H1 (cell line): ENCODE measurements around the gene MAP4K5. TPM values are rescaled to one million over a fixed set of nuclear protein-coding genes. Genes with fewer than 3 reads are reported as not detected.

Experiments used
- CTCF ChIA-PET: fragments of 300-600 bp; sonication (Branson Sonifier 250); formaldehyde crosslinking; loops from one replicate; lab custom pipeline; 2021; ENCODE audit not compliant: partially characterized antibody; lab: Charles Lee
- POLR2A ChIA-PET: fragments of 300-600 bp; sonication (Branson Sonifier 250); formaldehyde crosslinking; loops from one replicate; lab custom pipeline; 2021; ENCODE audit warnings: inconsistent platforms; ENCODE audit not compliant: partially characterized antibody; lab: Charles Lee
- DNase-seq, 2 experiments: peaks; one replicate each; pipeline versions ENCODE4 v3.0.0 to v3.0.0-alpha.2; 2010 to 2022; ENCODE audit warnings: low spot score in 2 of 2, low read depth in 1 of 2, mixed read lengths in 1 of 2
- FAIRE-seq: peaks from 2 replicates; lab custom pipeline; 2011; peaks lifted over from hg19 to GRCh38; lab: Jason Lieb, UNC
- H2AFZ ChIP-seq: 2 replicates; pipeline ENCODE4 v1.8.1; 2012; ENCODE audit warnings: low read length, inconsistent platforms
- H2AK5ac ChIP-seq: 2 replicates; pipeline ENCODE4 v1.6.1; 2013; ENCODE audit warnings: low read depth, low read length
- H2BK120ac ChIP-seq: replicated peaks from 2 replicates; pipeline ENCODE3; 2013; ENCODE audit warnings: low read depth, low read length, inconsistent platforms
- H2BK12ac ChIP-seq: 2 replicates; pipeline ENCODE4 v1.6.1; 2013; ENCODE audit warnings: low read depth, low read length
- H2BK15ac ChIP-seq: 2 replicates; pipeline ENCODE4 v1.6.1; 2013; ENCODE audit warnings: low read length
- H2BK20ac ChIP-seq: 2 replicates; pipeline ENCODE4 v1.6.1; 2013; ENCODE audit warnings: low read length
- H2BK5ac ChIP-seq: 2 replicates; pipeline ENCODE4 v1.6.1; 2013; ENCODE audit warnings: low read depth, low read length
- H3K14ac ChIP-seq: 2 replicates; pipeline ENCODE4 v1.6.1; 2013; ENCODE audit warnings: inconsistent platforms; ENCODE audit not compliant: insufficient read length
- H3K18ac ChIP-seq: 2 replicates; pipeline ENCODE4 v1.6.1; 2013; ENCODE audit warnings: low read length; ENCODE audit errors: extremely low read depth
- H3K23ac ChIP-seq: 2 replicates; pipeline ENCODE4 v1.6.1; 2013; ENCODE audit warnings: inconsistent platforms; ENCODE audit not compliant: insufficient read length
- H3K23me2 ChIP-seq: 2 replicates; pipeline ENCODE4 v1.6.1; 2013; ENCODE audit warnings: low read depth, low read length
- H3K27ac ChIP-seq: 2 replicates; pipeline ENCODE4 v1.6.1; 2011; ENCODE audit warnings: low read depth, low read length, inconsistent platforms
- H3K27me3 ChIP-seq, 4 experiments: replicated peaks in 1 of 4; 1 replicate in 1 of 4; 2 replicates in 3 of 4; pipeline versions ENCODE4 v1.6.1 to v1.8.1; 2011 to 2013; ENCODE audit warnings: low read length in 3 of 4, mild to moderate bottlenecking in 3 of 4, inconsistent platforms in 2 of 4, mixed read lengths in 2 of 4, moderate library complexity in 1 of 4; ENCODE audit not compliant: control insufficient read depth in 3 of 4, insufficient read depth in 3 of 4; ENCODE audit errors: extremely low read depth in 1 of 4
- H3K36me3 ChIP-seq, 4 experiments: 2 replicates each; pipeline versions ENCODE4 v1.6.1 to v1.8.1; 2011 to 2013; ENCODE audit warnings: mild to moderate bottlenecking in 4 of 4, low read length in 3 of 4, moderate library complexity in 2 of 4, control low read depth in 1 of 4, inconsistent platforms in 1 of 4; ENCODE audit not compliant: insufficient read depth in 4 of 4, control insufficient read depth in 2 of 4
- H3K4ac ChIP-seq: replicated peaks from 2 replicates; pipeline ENCODE3; 2013; ENCODE audit warnings: low read length, low read depth, mixed read lengths, inconsistent platforms; ENCODE audit not compliant: insufficient read length
- H3K4me1 ChIP-seq, 4 experiments: replicated peaks in 1 of 4; 1 replicate in 1 of 4; 2 replicates in 3 of 4; pipeline versions ENCODE4 v1.6.1 to v1.8.1; 2011 to 2013; ENCODE audit warnings: low read length in 3 of 4, inconsistent platforms in 2 of 4, mixed read lengths in 1 of 4; ENCODE audit not compliant: insufficient read depth in 4 of 4, control insufficient read depth in 3 of 4
- H3K4me2 ChIP-seq, 2 experiments: 2 replicates each; pipeline versions ENCODE4 v1.6.1 to v1.8.1; 2011 to 2013; ENCODE audit warnings: low read depth in 2 of 2, low read length in 2 of 2, control low read depth in 1 of 2, inconsistent platforms in 1 of 2, mild to moderate bottlenecking in 1 of 2; ENCODE audit not compliant: insufficient read depth in 1 of 2
- H3K4me3 ChIP-seq, 4 experiments: fragments of 200-600, 300-600 bp in 1 of 4; sonication (generic), shearing (Covaris generic), sonication (Bioruptor Twin) in 1 of 4; 2 replicates each; pipeline versions ENCODE4 v1.5.1 to v1.8.1; 2011 to 2016; ENCODE audit warnings: low read length in 4 of 4, low read depth in 3 of 4, control low read depth in 2 of 4, inconsistent platforms in 2 of 4, mild to moderate bottlenecking in 2 of 4, mixed read lengths in 1 of 4, moderate library complexity in 1 of 4; ENCODE audit not compliant: insufficient read depth in 2 of 4; ENCODE audit errors: extremely low read depth in 1 of 4
- H3K56ac ChIP-seq: replicated peaks from 2 replicates; pipeline ENCODE3; 2013; ENCODE audit warnings: low read depth, mild to moderate bottlenecking, mixed read lengths, low read length, inconsistent platforms; ENCODE audit not compliant: insufficient read length
- H3K79me1 ChIP-seq: 2 replicates; pipeline ENCODE4 v1.6.1; 2013; ENCODE audit warnings: low read depth, low read length, control low read depth
- H3K79me2 ChIP-seq, 2 experiments: 2 replicates each; pipeline versions ENCODE4 v1.6.1 to v1.8.1; 2012 to 2013; ENCODE audit warnings: low read length in 2 of 2, mild to moderate bottlenecking in 2 of 2, inconsistent platforms in 1 of 2; ENCODE audit not compliant: insufficient read depth in 2 of 2, control insufficient read depth in 1 of 2
- H3K9ac ChIP-seq, 4 experiments: replicated peaks in 1 of 4; 1 replicate in 1 of 4; 2 replicates in 3 of 4; pipeline versions ENCODE4 v1.6.1 to v1.8.1; 2011 to 2013; ENCODE audit warnings: low read depth in 3 of 4, low read length in 3 of 4, control low read depth in 2 of 4, mild to moderate bottlenecking in 2 of 4, moderate library complexity in 2 of 4, inconsistent platforms in 1 of 4; ENCODE audit errors: extremely low read depth in 1 of 4
- H3K9me3 ChIP-seq, 2 experiments: 2 replicates each; pipeline versions ENCODE4 v1.6.1 to v1.8.1; 2012 to 2013; ENCODE audit warnings: mild to moderate bottlenecking in 2 of 2, moderate library complexity in 2 of 2, control low read depth in 1 of 2, inconsistent platforms in 1 of 2, low read depth in 1 of 2, low read length in 1 of 2, mixed read lengths in 1 of 2; ENCODE audit not compliant: insufficient read depth in 2 of 2
- H4K20me1 ChIP-seq, 2 experiments: replicated peaks in 1 of 2; 2 replicates each; pipeline versions ENCODE3 to v1.8.1; 2011 to 2013; ENCODE audit warnings: inconsistent platforms in 2 of 2, low read length in 2 of 2, mild to moderate bottlenecking in 1 of 2; ENCODE audit not compliant: insufficient read depth in 2 of 2, control insufficient read depth in 1 of 2
- H4K5ac ChIP-seq: 2 replicates; pipeline ENCODE4 v1.6.1; 2013; ENCODE audit warnings: low read length, low read depth, mixed read lengths, inconsistent platforms; ENCODE audit not compliant: insufficient read length
- H4K8ac ChIP-seq: 2 replicates; pipeline ENCODE4 v1.8.0; 2013; ENCODE audit warnings: mild to moderate bottlenecking, moderate library complexity, low read length, inconsistent platforms; ENCODE audit not compliant: insufficient read depth; ENCODE audit errors: extremely low read depth
- H4K91ac ChIP-seq: replicated peaks from 2 replicates; pipeline ENCODE3; 2013; ENCODE audit warnings: low read length, mixed read lengths, inconsistent platforms; ENCODE audit not compliant: insufficient read length
- ATF2 ChIP-seq: IDR thresholded peaks from 2 replicates; pipeline ENCODE4 v1.6.1; 2012; ENCODE audit warnings: low read length, inconsistent platforms
- CHD2 ChIP-seq: IDR thresholded peaks from 2 replicates; pipeline ENCODE4 v1.6.1; 2012; ENCODE audit warnings: low read length, improper control_type of control experiment
- E2F6 ChIP-seq: IDR thresholded peaks from 2 replicates; pipeline ENCODE4 v1.6.1; 2012; ENCODE audit warnings: inconsistent platforms
- MAX ChIP-seq: IDR thresholded peaks from 2 replicates; pipeline ENCODE4 v1.6.1; 2012; ENCODE audit warnings: inconsistent platforms
- RBBP5 ChIP-seq: IDR thresholded peaks from 2 replicates; pipeline ENCODE4 v1.7.1; 2012; ENCODE audit warnings: low read depth, mild to moderate bottlenecking, inconsistent platforms, low read length, moderate library complexity, borderline replicate concordance
- SP4 ChIP-seq: IDR thresholded peaks from 2 replicates; pipeline ENCODE4 v1.6.1; 2012; ENCODE audit warnings: low read length, inconsistent platforms
- TAF1 ChIP-seq: IDR thresholded peaks from 2 replicates; pipeline ENCODE4 v1.6.1; 2011; ENCODE audit warnings: mild to moderate bottlenecking, low read depth, low read length
- TAF7 ChIP-seq: optimal IDR thresholded peaks from 2 replicates; pipeline ENCODE3; 2011; ENCODE audit warnings: low read depth, mild to moderate bottlenecking, inconsistent platforms, low read length, moderate library complexity, borderline replicate concordance
- WGBS, 2 experiments: shearing (Covaris generic) in 1 of 2; methylation state at CpG; one replicate each; pipeline versions ENCODE4 v1.1.6 to v1.1.7; 2013 to 2015; ENCODE audit warnings: low lambda C conversion rate in 2 of 2, mixed read lengths in 2 of 2, inconsistent platforms in 1 of 2, low coverage in 1 of 2, missing lambda C conversion rate in 1 of 2; ENCODE audit not compliant: insufficient replicate concordance in 2 of 2, insufficient coverage in 1 of 2, insufficient read length in 1 of 2; ENCODE audit errors: extremely low coverage in 1 of 2, missing lambda C conversion rate in 1 of 2; 5-methylcytosine and 5-hydroxymethylcytosine counted together
- polyA plus RNA-seq, 7 experiments: library from polyadenylated mRNA; depleted of rRNA in 3 of 7; stranded (reverse) in 5 of 7; unstranded in 2 of 7; fragments of >200 nt in 5 of 7; fragments of 200-250 nt in 2 of 7; gene quantifications; 1 replicate in 5 of 7; 2 replicates in 1 of 7; 4 replicates in 1 of 7; pipeline versions ENCODE4 v1.2.1 to v1.2.3, GENCODE V29; 2011 to 2013; ENCODE audit warnings: missing spikeins in 2 of 7, mixed read lengths in 2 of 7
- total RNA-seq: library from RNA; stranded (reverse); fragmentation: NEBNext Ultra II Directional; extraction: Animal tissue kit (Norgen Biotek cat#: 25700); gene quantifications from 2 replicates; pipeline ENCODE4 v1.2.1, GENCODE V29; 2021

MAP4K5 gene
- total and polyA plus RNA-seq, 2 of the 8 experiments (the other 6 are each of a cell fraction or from before 2014, with no cell fraction given): 7.6 to 34.5 TPM

- Histone ChIP-seq H3K4ac (no peak overlapping the region), H2AK5ac (no peak overlapping the region), H3K9me3 (peaks cover 6 to 7% of the 10 kb centered on the region in 2 experiments; a peak in 2 of 4 replicates), H3K79me2 (no peaks in the 10 kb centered on the region), H3K4me2 (no peak overlapping the region), H3K4me3 (no peak overlapping the region), H2BK20ac (no peak overlapping the region), H2AFZ (no peak overlapping the region), H3K23me2 (no peaks in the 10 kb centered on the region), H3K9ac (no peak overlapping the region), H3K18ac (no peak overlapping the region), H2BK12ac (no peak overlapping the region), H3K36me3 (peaks cover 0 to 43% (median 12%) of the 10 kb centered on the region in 4 experiments; a peak in 6 of 8 replicates), H2BK5ac (no peak overlapping the region), H4K91ac (no peak overlapping the region), H4K8ac (no peak overlapping the region), H3K56ac (no peak overlapping the region), H4K20me1 (no peaks in the 10 kb centered on the region), H2BK15ac (no peak overlapping the region), H3K14ac (no peak overlapping the region), H3K27me3 (no peaks in the 10 kb centered on the region), H3K23ac (no peak overlapping the region), H3K27ac (no peak overlapping the region), H3K4me1 (no peaks in the 10 kb centered on the region), H4K5ac (no peak overlapping the region), H3K79me1 (no peaks in the 10 kb centered on the region), H2BK120ac (no peak overlapping the region)
- POLR2A ChIA-PET: no interaction called here
- WGBS, 2 experiments: 73% methylated on average over 1 of the region's 1 CpG; no CpG with 5 or more reads in 1 of the 2 experiments
- no peak for DNase-seq
- CTCF ChIA-PET: no interaction called here
- FAIRE-seq: no peak
- TF ChIP-seq TAF1 (no peak), E2F6 (no peak), MAX (no peak), SP4 (no peak), CHD2 (no peak), TAF7 (no peak), ATF2 (no peak), RBBP5 (no peak)
Observed at GRCh38 chr14:50432131-50432530, 100.2 kb downstream of the MAP4K5 start.
